Stimulated activated naive CD8-positive, alpha-beta T cell treated with anti-CD3 and anti-CD28 coated beads, Interleukin-15, Interleukin-2, amounts not matched to agents 100 ng/mL and 50 ng/mL, for 24 hours (primary cell): ENCODE measurements around the gene EXOC6.
A peak's percentile ranks its signal among the peaks of the same experiment; 100 is the strongest.

Experiments
- H3K27ac Mint-ChIP-seq: one replicate; pipeline ENCODE4 v1.8.0; 2021; ENCODE audit warnings: mild to moderate bottlenecking, mixed read lengths
- H3K27me3 Mint-ChIP-seq: one replicate; pipeline ENCODE4 v1.8.0; 2021; ENCODE audit warnings: mixed read lengths
- H3K36me3 Mint-ChIP-seq: one replicate; pipeline ENCODE4 v1.8.0; 2021; ENCODE audit warnings: low read depth, mixed read lengths
- H3K4me1 Mint-ChIP-seq: one replicate; pipeline ENCODE4 v1.8.0; 2021; ENCODE audit warnings: low read depth, mixed read lengths
- H3K4me3 Mint-ChIP-seq: one replicate; pipeline ENCODE4 v1.8.0; 2021; ENCODE audit warnings: mild to moderate bottlenecking, mixed read lengths
- H3K9me3 Mint-ChIP-seq: one replicate; pipeline ENCODE4 v1.8.0; 2021; ENCODE audit warnings: mixed read lengths

The EXOC6 gene

DNA sequence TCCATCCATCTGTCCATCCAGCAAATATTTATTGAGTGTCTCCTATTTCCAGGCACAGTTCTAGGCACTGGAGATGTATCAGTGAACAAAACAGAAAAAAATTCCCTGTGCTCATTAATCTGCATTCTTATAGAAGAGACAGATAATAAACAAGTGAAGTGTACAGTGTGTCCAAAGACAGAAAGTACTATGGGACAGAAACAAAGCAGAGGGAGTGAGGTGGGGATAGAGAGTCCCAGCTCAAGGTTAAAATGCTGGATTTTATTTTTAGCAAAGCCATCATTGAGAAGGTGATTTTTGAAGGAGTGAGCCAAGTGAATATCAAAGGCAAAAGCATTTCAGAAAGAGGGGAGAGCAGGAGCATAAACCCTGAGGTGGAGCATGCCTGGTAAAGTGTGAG, 21.8 kb upstream of the EXOC6 start:
- Mint-ChIP-seq H3K36me3 (peaks cover 6% of the 10 kb centered on the region), H3K27me3 (no peaks in the 10 kb centered on the region), H3K9me3 (no peaks in the 10 kb centered on the region), H3K27ac (peak overlapping the region; percentile 12), H3K4me1 (peaks cover 26% of the 10 kb centered on the region), H3K4me3 (no peak overlapping the region)

- H3K27ac Mint-ChIP-seq, result no peak overlapping the region
- H3K27me3 Mint-ChIP-seq, result no peaks in the 10 kb centered on the region
- H3K4me1 Mint-ChIP-seq, result peaks cover 13% of the 10 kb centered on the region
- H3K36me3 Mint-ChIP-seq, result peaks cover 6% of the 10 kb centered on the region
- H3K9me3 Mint-ChIP-seq, result no peaks in the 10 kb centered on the region
- H3K4me3 Mint-ChIP-seq, result no peak overlapping the region
Measured at GRCh38 chr10:92829042-92829785, 19.1 kb upstream of the EXOC6 start.

- H3K27ac Mint-ChIP-seq, result peak overlapping the region; percentile 94
- H3K27me3 Mint-ChIP-seq, result no peaks in the 10 kb centered on the region
- H3K4me1 Mint-ChIP-seq, result peaks cover 13% of the 10 kb centered on the region
- no peak overlapping the region for H3K4me3 Mint-ChIP-seq
- H3K9me3 Mint-ChIP-seq, result no peaks in the 10 kb centered on the region
- peaks cover 6% of the 10 kb centered on the region for H3K36me3 Mint-ChIP-seq
Measured at GRCh38 chr10:92829786-92830377, 18.4 kb upstream of the EXOC6 start.

DNA sequence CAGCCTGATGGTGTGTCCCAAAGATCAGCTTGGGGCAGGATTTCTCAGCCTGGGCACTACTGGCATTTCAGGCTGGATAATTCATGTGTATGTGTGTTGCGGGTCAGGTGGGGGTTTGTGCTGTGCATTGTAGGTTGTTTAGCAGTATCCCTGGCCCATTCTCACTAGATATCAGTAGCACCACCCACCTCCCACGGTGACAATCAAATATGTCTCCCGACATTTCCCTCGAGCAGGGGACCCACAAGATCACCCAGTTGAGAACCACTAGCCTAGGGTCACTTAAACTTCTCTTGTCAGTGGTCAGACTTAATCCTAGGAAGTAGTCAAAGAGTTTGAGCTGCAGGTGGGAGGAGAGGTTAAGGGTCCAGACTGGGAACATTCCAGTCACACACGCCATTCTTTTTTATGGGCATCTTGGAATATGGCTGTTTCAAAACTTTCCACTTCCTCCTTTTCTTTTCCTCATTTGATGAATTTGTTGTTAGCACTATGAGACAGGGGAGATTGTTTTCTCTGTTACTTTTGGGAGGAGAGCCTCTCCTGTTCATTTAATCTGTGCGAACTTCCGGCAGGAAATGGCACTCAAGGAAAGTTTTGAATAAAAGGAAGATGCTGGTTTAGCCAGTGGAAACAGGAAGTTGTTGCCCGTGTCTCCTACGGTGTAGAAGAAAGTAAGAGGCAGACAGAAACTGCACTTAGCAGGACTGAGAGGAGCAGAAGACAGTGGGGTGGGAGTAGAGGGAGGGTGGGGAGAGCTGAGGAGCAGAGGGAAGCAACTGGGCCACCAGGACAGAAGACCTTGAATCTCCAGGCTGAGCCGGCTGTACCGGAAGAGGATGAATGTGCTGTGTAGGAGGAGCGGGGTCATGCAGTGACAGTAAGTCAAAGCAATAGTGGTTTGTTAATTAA, 17.6 kb upstream of the EXOC6 start:
- H3K27me3 Mint-ChIP-seq, result no peaks in the 10 kb centered on the region
- H3K9me3 Mint-ChIP-seq, result no peaks in the 10 kb centered on the region
- H3K4me1 Mint-ChIP-seq, result peaks cover 13% of the 10 kb centered on the region
- H3K27ac Mint-ChIP-seq, result peak overlapping the region; percentile 94
- H3K4me3 Mint-ChIP-seq, result peak overlapping the region; percentile 79
- peaks cover 6% of the 10 kb centered on the region for H3K36me3 Mint-ChIP-seq

GRCh38 chr10:92832121-92832520, 16.2 kb upstream of the EXOC6 start:
- H3K4me3 Mint-ChIP-seq, result no peak overlapping the region
- peaks cover 6% of the 10 kb centered on the region for H3K36me3 Mint-ChIP-seq
- no peak overlapping the region for H3K27ac Mint-ChIP-seq
- no peaks in the 10 kb centered on the region for H3K27me3 Mint-ChIP-seq
- peaks cover 10% of the 10 kb centered on the region for H3K4me1 Mint-ChIP-seq
- no peaks in the 10 kb centered on the region for H3K9me3 Mint-ChIP-seq

DNA sequence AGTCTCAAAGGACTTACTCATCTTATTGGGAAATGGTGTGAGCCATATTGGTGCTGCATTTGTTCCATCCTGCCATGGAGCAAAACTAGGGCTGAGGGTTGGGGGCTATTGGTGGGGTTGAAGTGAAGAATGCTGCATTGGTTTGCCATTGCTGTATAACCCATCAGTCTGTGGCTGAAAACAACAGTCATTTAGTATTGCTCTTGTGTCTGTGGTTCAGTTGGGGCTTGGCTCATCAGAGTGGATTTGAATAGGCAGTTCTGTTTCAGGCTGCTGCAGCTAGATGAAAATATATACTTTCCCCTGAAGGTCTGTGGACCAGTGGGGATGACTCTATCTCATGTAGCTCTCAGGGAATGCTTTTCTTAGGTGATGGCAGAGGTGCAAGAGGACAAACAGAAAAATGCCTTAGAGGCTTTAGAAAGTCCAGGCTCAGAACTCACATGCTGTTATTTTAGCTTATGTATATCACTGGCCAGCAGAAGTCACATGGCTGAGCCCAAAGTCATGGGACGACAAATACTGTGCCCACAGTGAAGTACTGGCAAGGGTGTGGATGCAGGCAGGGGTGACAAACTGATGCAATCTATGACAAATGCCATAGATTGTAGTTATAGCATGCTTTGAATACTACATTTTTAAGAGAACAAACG, 15.2 kb upstream of the EXOC6 start:
- no peak overlapping the region for H3K4me3 Mint-ChIP-seq

GRCh38 chr10:92834331-92834730, 14.0 kb upstream of the EXOC6 start:
- Mint-ChIP-seq H3K4me3 (no peak overlapping the region), H3K9me3 (no peaks in the 10 kb centered on the region), H3K27ac (no peak overlapping the region), H3K4me1 (peaks cover 10% of the 10 kb centered on the region), H3K36me3 (peaks cover 6% of the 10 kb centered on the region), H3K27me3 (no peaks in the 10 kb centered on the region)

More for the DNA sequence above, 15.2 kb upstream of the EXOC6 start:
- H3K4me1 Mint-ChIP-seq, result peaks cover 10% of the 10 kb centered on the region
- peaks cover 6% of the 10 kb centered on the region for H3K36me3 Mint-ChIP-seq
- H3K27ac Mint-ChIP-seq, result no peak overlapping the region
- H3K9me3 Mint-ChIP-seq, result no peaks in the 10 kb centered on the region
- H3K27me3 Mint-ChIP-seq, result no peaks in the 10 kb centered on the region

GRCh38 chr10:92834986-92835385, 13.3 kb upstream of the EXOC6 start:
- no peaks in the 10 kb centered on the region for H3K9me3 Mint-ChIP-seq

DNA sequence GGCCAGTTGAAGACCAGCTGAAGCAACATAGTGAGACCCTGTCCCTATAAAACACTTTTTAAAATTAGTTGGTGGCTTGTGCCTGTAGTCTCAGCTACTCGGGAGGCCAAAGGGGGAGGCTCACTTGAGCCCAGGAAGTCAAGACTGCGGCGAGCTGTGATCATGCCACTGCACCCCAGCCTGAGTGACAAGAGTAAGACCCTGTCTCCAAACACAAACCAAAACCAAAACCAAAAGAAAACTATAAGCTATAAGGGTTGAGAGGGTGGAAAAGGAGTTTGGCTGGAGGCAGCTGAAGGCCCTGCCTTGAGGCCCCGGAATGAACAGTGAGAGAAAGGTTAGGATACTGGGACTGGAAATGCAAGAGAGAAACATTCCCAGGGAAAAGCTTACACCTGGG, 10.9 kb upstream of the EXOC6 start:
- Mint-ChIP-seq H3K4me3 (no peak overlapping the region), H3K9me3 (no peaks in the 10 kb centered on the region), H3K4me1 (no peaks in the 10 kb centered on the region), H3K27me3 (no peaks in the 10 kb centered on the region), H3K27ac (no peak overlapping the region), H3K36me3 (no peaks in the 10 kb centered on the region)

More at GRCh38 chr10:92834986-92835385, 13.3 kb upstream of the EXOC6 start:
- Mint-ChIP-seq H3K27ac (no peak overlapping the region), H3K4me1 (peaks cover 10% of the 10 kb centered on the region), H3K36me3 (peaks cover 6% of the 10 kb centered on the region), H3K4me3 (no peak overlapping the region), H3K27me3 (no peaks in the 10 kb centered on the region)

GRCh38 chr10:92839191-92840085, 8.9 kb upstream of the EXOC6 start:
- Mint-ChIP-seq H3K27me3 (no peaks in the 10 kb centered on the region), H3K27ac (no peak overlapping the region), H3K4me3 (no peak overlapping the region), H3K4me1 (no peaks in the 10 kb centered on the region), H3K9me3 (no peaks in the 10 kb centered on the region), H3K36me3 (no peaks in the 10 kb centered on the region)

DNA sequence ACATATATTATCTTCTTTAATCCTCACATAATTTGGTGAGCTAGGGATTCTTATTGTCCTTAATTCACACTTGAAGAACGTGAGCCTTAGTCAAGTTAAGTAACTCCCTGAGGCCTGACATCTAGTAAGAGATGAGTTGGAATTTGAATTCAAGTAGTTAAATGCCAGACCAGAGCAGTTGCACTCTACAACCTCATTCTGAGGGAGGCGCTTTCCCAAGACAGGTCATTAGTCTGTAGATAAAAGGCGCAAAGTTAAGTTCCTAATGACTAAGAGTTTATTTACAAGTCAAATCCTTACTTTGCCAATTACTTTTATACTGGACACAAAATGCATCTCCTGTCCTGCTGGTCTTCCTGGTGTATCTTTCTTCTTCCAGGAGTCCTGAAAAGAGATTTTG, 3.6 kb upstream of the EXOC6 start:
- H3K4me1 Mint-ChIP-seq, result peaks cover 31% of the 10 kb centered on the region
- no peaks in the 10 kb centered on the region for H3K27me3 Mint-ChIP-seq
- no peaks in the 10 kb centered on the region for H3K36me3 Mint-ChIP-seq
- H3K9me3 Mint-ChIP-seq, result no peaks in the 10 kb centered on the region
- no peak overlapping the region for H3K4me3 Mint-ChIP-seq
- no peak overlapping the region for H3K27ac Mint-ChIP-seq

- Mint-ChIP-seq H3K9me3 (no peaks in the 10 kb centered on the region), H3K27ac (no peak overlapping the region), H3K4me3 (no peak overlapping the region), H3K27me3 (no peaks in the 10 kb centered on the region), H3K36me3 (peaks cover 1% of the 10 kb centered on the region), H3K4me1 (peaks cover 36% of the 10 kb centered on the region)
Measured at GRCh38 chr10:92845921-92846320, 2.4 kb upstream of the EXOC6 start.

DNA sequence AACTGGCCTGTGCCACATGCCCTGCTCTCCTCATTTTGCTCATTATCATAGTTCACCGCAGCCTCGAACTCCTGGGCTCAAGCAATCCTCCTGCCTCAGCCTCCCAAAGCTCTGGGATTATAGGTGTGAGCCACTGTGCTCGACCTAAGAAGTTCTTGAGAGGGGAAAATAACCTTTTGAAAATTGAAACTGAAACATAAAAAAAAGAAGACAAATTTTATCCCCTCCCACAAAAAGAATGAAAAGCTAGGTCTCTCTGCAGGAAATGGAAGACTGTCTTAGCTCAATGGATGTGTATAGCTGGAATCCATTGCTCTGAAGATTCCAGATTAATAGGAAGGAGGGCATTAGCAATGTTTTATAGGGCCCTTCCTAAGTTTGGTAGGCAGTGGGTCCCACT, 2.0 kb upstream of the EXOC6 start:
- Mint-ChIP-seq H3K27me3 (no peaks in the 10 kb centered on the region), H3K4me3 (peak overlapping the region; percentile 11), H3K9me3 (no peaks in the 10 kb centered on the region), H3K36me3 (peaks cover 5% of the 10 kb centered on the region), H3K4me1 (peaks cover 38% of the 10 kb centered on the region), H3K27ac (no peak overlapping the region)

DNA sequence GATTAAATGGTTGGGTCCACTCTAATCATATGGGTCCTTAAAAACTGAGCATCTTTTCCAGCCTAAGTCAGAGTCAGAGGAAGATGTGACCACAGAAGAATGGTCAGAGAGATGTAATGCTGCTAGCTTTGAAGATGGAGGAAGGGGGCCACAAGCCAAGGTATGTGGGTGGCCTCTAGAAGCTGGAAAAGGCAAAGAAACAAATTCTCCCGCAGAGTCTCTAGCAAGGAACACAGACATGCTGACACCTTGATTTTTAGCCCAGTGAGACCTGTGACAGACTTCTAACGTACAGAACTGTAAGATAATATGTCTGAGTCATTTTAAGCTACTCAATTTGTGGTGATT, 1.5 kb upstream of the EXOC6 start:
- Mint-ChIP-seq H3K36me3 (peaks cover 5% of the 10 kb centered on the region), H3K27ac (peak overlapping the region; percentile 22), H3K27me3 (no peaks in the 10 kb centered on the region), H3K9me3 (no peaks in the 10 kb centered on the region), H3K4me1 (peaks cover 38% of the 10 kb centered on the region), H3K4me3 (peak overlapping the region; percentile 11)
